ENCODE data around the gene SETDB1. TPM values are rescaled to one million over a fixed set of nuclear protein-coding genes. Genes with fewer than 3 reads are reported as not detected.
"Not testable (repeated sequence)": the region's sequence is repeated elsewhere in the genome, so short reads cannot be mapped to it uniquely, and the experiment has no call there.

Gene SETDB1
- total and polyA plus RNA-seq, 11 donors = 12.5 to 28.0 (median 16.8) TPM

GRCh38 chr1:150928286-150928685, 2.1 kb downstream of the SETDB1 start:
- no peak for DNase-seq
- WGBS, 4 donors = 95 to 99% (median 96%) methylated on average over 3 of the region's 3 CpGs
- Histone ChIP-seq H3K27ac (no peak overlapping the region), H3K9me3 (peaks cover 0 to 22% (median 3%) of the 10 kb centered on the region in 12 donors), H3K4me1 (peaks cover 0 to 23% (median 10%) of the 10 kb centered on the region in 12 donors), H3K36me3 (peaks cover 0 to 59% (median 57%) of the 10 kb centered on the region in 9 donors), H3K4me3 (no peak overlapping the region), H3K27me3 (no peaks in the 10 kb centered on the region)
- intact Hi-C loops (cut with DNase I) = loop anchor here in 6 of 10 donors (5.0 to 10.0 kb wide), 5 partner anchors 41 to 366 kb away; partner anchors contain the start of genes ARNT (in 3 of the 6), CERS2 (in 3 of the 6) and CTXND2 (in 1 of the 6)
- ATAC-seq = no peak
- no peak for TF ChIP-seq CTCF (IDR thresholded peaks at IDR 0.05)
- TF ChIP-seq POLR2A (IDR thresholded peaks at IDR 0.05) = no peak

- not testable (repeated sequence) for H3K27me3 ChIP-seq, DNase-seq, ATAC-seq, H3K4me3 ChIP-seq, H3K27ac ChIP-seq
- Histone ChIP-seq H3K4me1 (peaks cover 0 to 23% (median 10%) of the 10 kb centered on the region in 12 donors), H3K36me3 (peaks cover 0 to 64% (median 58%) of the 10 kb centered on the region in 9 donors), H3K9me3 (peaks cover 0 to 22% (median 3%) of the 10 kb centered on the region in 12 donors)
- intact Hi-C loops (cut with DNase I) = loop anchor here in 6 of 10 donors (5.0 to 10.0 kb wide), 5 partner anchors 41 to 366 kb away; partner anchors contain the start of genes ARNT (in 3 of the 6), CERS2 (in 3 of the 6) and CTXND2 (in 1 of the 6)
- WGBS, 4 donors = 92 to 99% (median 94%) methylated on average over 6 of the region's 6 CpGs
These were observed 2.6 kb downstream of the SETDB1 start for GRCh38 chr1:150928775-150929174.

GRCh38 chr1:150931773-150932172, 5.6 kb downstream of the SETDB1 start:
- Histone ChIP-seq H3K4me3 (no peak overlapping the region), H3K36me3 (peaks cover 0 to 94% (median 81%) of the 10 kb centered on the region in 9 donors), H3K27me3 (no peaks in the 10 kb centered on the region), H3K4me1 (peaks cover 0 to 26% (median 8%) of the 10 kb centered on the region in 12 donors), H3K27ac (no peak overlapping the region), H3K9me3 (peaks cover 0 to 22% (median 3%) of the 10 kb centered on the region in 12 donors)
- TF ChIP-seq CTCF (IDR thresholded peaks at IDR 0.05) (no peak), POLR2A (IDR thresholded peaks at IDR 0.05) (no peak)
- DNase-seq (no peak), ATAC-seq (no peak)
- 97 to 100% (median 98%) methylated on average over 1 of the region's 1 CpG for WGBS, 4 donors
- intact Hi-C loops (cut with DNase I) = loop anchor here in 1 of 10 donors (5.0 kb wide), 1 partner anchor 36 kb away; no protein-coding TSS in a partner anchor

GRCh38 chr1:150944856-150945255, 18.7 kb downstream of the SETDB1 start:
- DNase-seq (no peak), ATAC-seq (no peak)
- WGBS, 4 donors = 75 to 86% (median 80%) methylated on average over 5 of the region's 5 CpGs
- peaks cover 0 to 100% (median 99%) of the 10 kb centered on the region in 9 donors for H3K36me3 ChIP-seq
- no peak for TF ChIP-seq CTCF (IDR thresholded peaks at IDR 0.05)
- TF ChIP-seq POLR2A (IDR thresholded peaks at IDR 0.05) = no peak
- H3K27me3 ChIP-seq = no peaks in the 10 kb centered on the region
- no peak overlapping the region for H3K27ac ChIP-seq
- no peak overlapping the region for H3K4me3 ChIP-seq
- intact Hi-C loops (cut with DNase I) = loop anchor here in 1 of 10 donors (5.0 kb wide), 1 partner anchor 118 kb away; no protein-coding TSS in a partner anchor
- no peaks in the 10 kb centered on the region for H3K9me3 ChIP-seq
- no peaks in the 10 kb centered on the region for H3K4me1 ChIP-seq
